Lower leg skin (tissue), 4 donors: ENCODE data around the gene NEURL3. TPM values are rescaled to one million over a fixed set of nuclear protein-coding genes. Genes with fewer than 3 reads are reported as not detected.

ENCODE experiments used
- DNase-seq, 2 donors: peaks; one replicate each; pipeline ENCODE4 v3.0.0-alpha.2; 2019; ENCODE audit warnings: low spot score in 2 of 2
- H3K4me3 ChIP-seq: fragments of 200-600 bp; sonication (generic); 2 replicates; pipeline ENCODE4 v1.5.1; 2017; ENCODE audit warnings: mild to moderate bottlenecking, low read depth; ENCODE audit not compliant: poor library complexity, severe bottlenecking
- POLR2A ChIP-seq, 2 donors: fragments of 450-650 bp; IDR thresholded peaks; one replicate each; pipeline ENCODE4 v1.6.1; 2016 to 2017; ENCODE audit warnings: antibody characterized with exemption in 2 of 2, mild to moderate bottlenecking in 1 of 2, moderate library complexity in 1 of 2
- WGBS, 2 donors: methylation state at CpG; one replicate each; pipeline ENCODE4 v1.1.5; 2018; 5-methylcytosine and 5-hydroxymethylcytosine counted together
- intact Hi-C: fragments of 100-400 bp; cut with DNase I; formaldehyde crosslinking; loops from one replicate; pipeline ENCODE4 v1.15.0; 2023; ENCODE audit warnings: low total_unique reads
- total RNA-seq, 4 donors: library from RNA; depleted of rRNA; stranded (reverse); fragments of >200 nt; gene quantifications; one replicate each; pipeline ENCODE4 v1.1.0, GENCODE V29; 2016
- TF ChIP-seq, protein P1 (sequence below), 3 donors: fragments of 450-650 bp; IDR thresholded peaks; one replicate each; pipeline ENCODE4 v1.5.1; 2016; ENCODE audit warnings: antibody characterized with exemption in 3 of 3, mild to moderate bottlenecking in 3 of 3, moderate library complexity in 2 of 3

Gene NEURL3
- total RNA-seq, 4 donors from 2014 or later, result 0.57 to 3.0 (median 1.7) TPM

DNA sequence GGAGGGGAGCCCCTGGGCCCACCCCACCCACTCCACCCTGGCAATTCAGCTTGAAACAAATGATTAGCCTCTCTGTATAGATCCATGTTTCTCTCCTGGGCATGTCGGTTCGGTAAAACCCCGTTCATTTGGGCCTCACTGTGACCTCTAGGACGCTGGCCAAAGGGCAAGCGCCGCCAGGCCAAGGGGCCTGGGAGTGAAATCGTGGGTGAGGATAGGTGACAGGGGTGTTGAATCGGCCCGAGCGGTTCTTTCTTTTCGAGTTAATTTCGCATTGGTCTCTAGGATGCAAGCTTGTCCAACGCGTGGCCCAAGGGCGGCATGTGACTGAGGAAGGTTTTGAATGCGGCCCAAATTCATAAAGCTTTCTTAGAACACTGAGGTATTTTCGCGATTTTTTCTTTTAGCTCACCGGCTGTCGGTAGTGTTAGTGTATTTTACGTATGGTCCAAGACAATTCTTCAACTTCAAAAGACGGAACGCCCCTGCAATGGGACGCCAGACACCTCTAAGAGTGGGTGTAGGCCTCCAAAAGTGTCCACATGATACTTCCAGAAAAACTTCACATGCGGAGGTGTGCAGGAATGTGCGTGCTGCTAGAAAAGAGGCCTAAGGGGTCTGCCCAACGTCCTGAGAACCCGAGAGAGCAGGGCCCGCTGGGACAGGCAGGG, 21.6 kb upstream of the NEURL3 start:
- 80 to 85% methylated on average over 29 of the region's 29 CpGs for WGBS, 2 donors
- no peak for TF ChIP-seq POLR2A (IDR thresholded peaks at IDR 0.05)
- TF ChIP-seq, protein P1, sequence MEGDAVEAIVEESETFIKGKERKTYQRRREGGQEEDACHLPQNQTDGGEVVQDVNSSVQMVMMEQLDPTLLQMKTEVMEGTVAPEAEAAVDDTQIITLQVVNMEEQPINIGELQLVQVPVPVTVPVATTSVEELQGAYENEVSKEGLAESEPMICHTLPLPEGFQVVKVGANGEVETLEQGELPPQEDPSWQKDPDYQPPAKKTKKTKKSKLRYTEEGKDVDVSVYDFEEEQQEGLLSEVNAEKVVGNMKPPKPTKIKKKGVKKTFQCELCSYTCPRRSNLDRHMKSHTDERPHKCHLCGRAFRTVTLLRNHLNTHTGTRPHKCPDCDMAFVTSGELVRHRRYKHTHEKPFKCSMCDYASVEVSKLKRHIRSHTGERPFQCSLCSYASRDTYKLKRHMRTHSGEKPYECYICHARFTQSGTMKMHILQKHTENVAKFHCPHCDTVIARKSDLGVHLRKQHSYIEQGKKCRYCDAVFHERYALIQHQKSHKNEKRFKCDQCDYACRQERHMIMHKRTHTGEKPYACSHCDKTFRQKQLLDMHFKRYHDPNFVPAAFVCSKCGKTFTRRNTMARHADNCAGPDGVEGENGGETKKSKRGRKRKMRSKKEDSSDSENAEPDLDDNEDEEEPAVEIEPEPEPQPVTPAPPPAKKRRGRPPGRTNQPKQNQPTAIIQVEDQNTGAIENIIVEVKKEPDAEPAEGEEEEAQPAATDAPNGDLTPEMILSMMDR (IDR thresholded peaks at IDR 0.05), result no peak
- intact Hi-C loops, result no loop called here
- no peak for DNase-seq
- H3K4me3 ChIP-seq, result no peak overlapping the region

DNA sequence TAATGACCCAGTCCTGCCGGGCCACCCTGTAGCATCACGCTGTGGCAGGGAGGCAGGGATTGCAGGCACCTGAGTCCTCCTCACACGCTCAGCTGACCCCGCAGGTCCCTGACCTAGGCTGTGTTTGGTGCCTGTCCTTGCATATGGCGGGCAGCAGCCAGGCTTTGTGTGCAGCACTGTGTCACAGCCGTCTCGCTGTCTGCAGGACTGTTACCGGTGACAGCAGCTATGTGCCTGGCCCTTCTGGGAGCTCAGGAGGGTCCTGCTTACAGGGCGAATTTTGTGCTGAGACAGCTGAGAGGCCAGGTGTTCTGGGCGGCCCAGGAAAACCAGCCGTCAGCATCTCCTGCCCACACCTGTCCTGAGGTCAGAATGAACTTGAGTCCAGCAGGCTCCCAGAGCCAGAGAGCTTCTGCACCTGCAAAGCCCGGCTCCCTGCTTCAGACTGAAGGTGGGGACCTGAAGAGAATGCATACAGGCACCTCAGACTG, 21.0 kb upstream of the NEURL3 start:
- intact Hi-C loops, result no loop called here
- H3K4me3 ChIP-seq, result no peak overlapping the region
- no peak for DNase-seq
- TF ChIP-seq, protein P1 (IDR thresholded peaks at IDR 0.05), result no peak
- no peak for TF ChIP-seq POLR2A (IDR thresholded peaks at IDR 0.05)
- 97% methylated on average over 10 to 11 of the region's 12 CpGs for WGBS, 2 donors

DNA sequence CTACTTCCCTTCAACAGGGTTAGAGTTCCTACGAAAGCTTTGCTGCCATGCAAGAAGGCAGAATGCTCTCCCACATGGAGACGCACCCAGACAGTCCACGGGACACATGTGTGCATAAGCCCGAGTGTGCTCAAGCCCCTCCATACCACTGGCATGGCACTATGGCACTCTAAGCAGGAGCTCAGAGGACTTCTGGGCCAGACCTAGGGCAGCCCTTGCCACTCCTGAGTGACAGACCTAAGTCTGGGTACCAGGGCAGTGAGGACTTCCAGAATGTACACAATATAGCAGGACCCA, 20.0 kb upstream of the NEURL3 start:
- no peak for DNase-seq
- intact Hi-C loops, result no loop called here
- WGBS, 2 donors, result 79 to 91% methylated on average over 4 of the region's 4 CpGs
- H3K4me3 ChIP-seq, result no peak overlapping the region
- no peak for TF ChIP-seq POLR2A (IDR thresholded peaks at IDR 0.05)
- TF ChIP-seq, protein P1 (IDR thresholded peaks at IDR 0.05), result no peak

DNA sequence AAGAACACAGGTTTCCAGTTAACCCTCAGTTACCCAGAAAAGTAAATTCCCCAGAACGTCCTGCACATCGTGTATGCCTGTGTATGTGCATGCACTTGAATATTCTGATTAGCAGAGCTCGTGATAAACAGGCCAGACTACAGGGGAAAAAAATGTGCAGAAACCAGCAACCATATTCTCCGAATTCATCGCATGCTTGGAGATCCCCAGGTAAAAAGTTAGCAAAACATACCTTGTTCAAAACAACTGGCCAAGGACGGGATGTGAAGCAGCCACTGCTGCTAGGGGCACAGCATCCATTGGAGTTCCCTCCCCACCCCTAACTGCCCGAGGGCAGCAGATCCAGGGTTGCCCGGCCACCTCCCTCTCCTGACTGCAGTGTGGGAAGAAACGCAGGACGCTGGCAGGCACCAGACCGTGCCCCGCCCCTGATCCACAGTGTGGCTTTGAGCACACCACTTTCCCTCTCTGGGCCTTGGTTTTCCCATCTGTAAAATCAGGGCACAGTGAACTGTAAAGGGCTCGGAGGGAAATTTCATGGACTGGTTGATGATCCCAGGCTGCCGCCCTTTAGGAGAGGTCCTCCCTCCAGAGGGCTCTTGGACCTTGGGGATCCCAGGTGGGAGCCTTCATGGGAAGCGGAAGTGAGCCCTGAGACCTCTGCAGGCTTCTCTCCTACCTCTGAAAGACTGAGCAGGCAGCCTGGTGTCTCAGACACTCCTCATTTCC, 19.5 kb upstream of the NEURL3 start:
- 58 to 65% methylated on average over 15 of the region's 15 CpGs for whole genome bisulfite sequencing, 2 donors
- DNase-seq, result no peak
- no peak for TF ChIP-seq POLR2A (IDR thresholded peaks at IDR 0.05)
- TF ChIP-seq, protein P1 (IDR thresholded peaks at IDR 0.05), result no peak
- H3K4me3 ChIP-seq, result no peak overlapping the region
- intact Hi-C loops, result no loop called here

DNA sequence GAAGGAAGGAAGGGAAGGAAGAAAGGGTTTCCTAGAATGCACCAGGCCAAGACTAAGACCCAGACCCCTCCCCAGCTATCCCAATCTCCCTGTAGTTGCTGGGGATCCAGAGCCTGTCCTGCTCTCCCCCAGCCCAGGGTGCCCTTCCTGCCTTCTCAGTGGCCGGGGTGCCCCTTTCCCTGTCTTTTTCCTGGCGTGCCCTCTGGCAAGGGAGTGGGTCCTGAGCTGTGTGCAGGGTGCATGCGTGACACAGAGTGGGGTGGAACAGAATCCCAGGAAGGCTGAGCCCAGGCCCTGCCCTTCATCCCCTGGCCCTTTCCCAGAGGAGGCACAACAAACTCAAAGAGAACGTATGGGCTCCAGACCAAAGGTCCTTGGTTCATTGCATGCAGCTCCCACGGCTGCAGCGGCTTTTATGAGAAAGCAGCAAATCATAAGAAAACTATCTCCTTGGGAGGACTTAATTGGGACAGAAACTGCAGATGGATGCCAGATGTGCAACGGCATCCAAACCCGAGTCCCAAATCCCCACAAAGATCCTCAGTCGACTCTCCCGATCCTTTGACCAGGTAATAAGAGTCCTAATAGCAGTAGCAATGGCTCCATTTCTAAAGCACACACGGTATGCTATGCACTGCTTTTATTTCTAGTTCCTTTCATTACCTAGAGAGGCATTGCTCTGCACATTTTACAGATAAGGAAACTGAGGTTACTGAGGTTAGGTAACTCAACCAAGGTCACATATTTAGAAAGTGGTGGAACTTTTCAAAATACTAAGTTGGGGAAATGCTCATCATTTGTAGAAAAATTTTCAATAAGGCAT, 18.7 kb upstream of the NEURL3 start:
- TF ChIP-seq, protein P1 (IDR thresholded peaks at IDR 0.05), result no peak
- no peak for TF ChIP-seq POLR2A (IDR thresholded peaks at IDR 0.05)
- no peak overlapping the region for H3K4me3 ChIP-seq
- 48 to 52% methylated on average over 11 of the region's 11 CpGs for WGBS, 2 donors
- DNase-seq, result no peak
- intact Hi-C loops, result no loop called here
